Heart right ventricle (tissue), 16 donors: ENCODE measurements around the gene SSNA1. TPM values are rescaled to one million over a fixed set of nuclear protein-coding genes. Genes with fewer than 3 reads are reported as not detected.

Experiments used
- ATAC-seq, 8 donors: fragments of 200-7000 bp; cut with Tn5 transposase; one replicate each; pipeline ENCODE4 v1.9.1; 2020; ENCODE audit warnings: mild to moderate bottlenecking in 8 of 8, moderate library complexity in 8 of 8, moderate number of reproducible peaks in 1 of 8
- DNase-seq, 2 donors: peaks; one replicate each; pipeline ENCODE4 v3.0.0-alpha.2; 2020
- H3K27ac ChIP-seq, 10 donors: fragments of 200-600 bp; sonication (generic) in 2 of 10; one replicate each; pipeline versions ENCODE4 v1.5.0 to v1.8.0; 2020 to 2022; ENCODE audit warnings: mild to moderate bottlenecking in 3 of 10
- H3K27me3 ChIP-seq, 7 donors: fragments of 200-600 bp; one replicate each; pipeline ENCODE4 v1.8.0; 2021 to 2022; ENCODE audit warnings: mild to moderate bottlenecking in 2 of 7
- H3K36me3 ChIP-seq, 9 donors: fragments of 200-600 bp; sonication (generic) in 1 of 9; one replicate each; pipeline versions ENCODE4 v1.5.0 to v1.8.0; 2020 to 2022; ENCODE audit warnings: mild to moderate bottlenecking in 2 of 9
- H3K4me1 ChIP-seq, 9 donors: fragments of 200-600 bp; sonication (generic) in 1 of 9; one replicate each; pipeline versions ENCODE4 v1.5.0 to v1.8.0; 2020 to 2022; ENCODE audit warnings: mild to moderate bottlenecking in 4 of 9
- H3K4me3 ChIP-seq, 10 donors: fragments of 200-600 bp; sonication (generic) in 2 of 10; one replicate each; pipeline versions ENCODE4 v1.5.0 to v1.8.0; 2020 to 2022; ENCODE audit warnings: mild to moderate bottlenecking in 7 of 10, moderate library complexity in 2 of 10
- H3K9me3 ChIP-seq, 11 donors: fragments of 200-600 bp in 10 of 11; sonication (generic) in 2 of 11; one replicate each; pipeline versions ENCODE4 v1.5.0 to v1.8.0; 2013 to 2022; ENCODE audit warnings: mild to moderate bottlenecking in 2 of 11, control low read depth in 1 of 11, moderate library complexity in 1 of 11
- CTCF ChIP-seq, 9 donors: fragments of 200-600 bp; sonication (generic) in 2 of 9; IDR thresholded peaks; one replicate each; pipeline versions ENCODE4 v1.5.0 to v1.8.0; 2021 to 2022; ENCODE audit warnings: antibody characterized with exemption in 9 of 9, mild to moderate bottlenecking in 5 of 9, moderate library complexity in 1 of 9
- WGBS, 2 donors: extraction: QIAGEN DNeasy Blood & Tissue Kit; methylation state at CpG; one replicate each; pipeline ENCODE4 v1.1.7; 2013; ENCODE audit warnings: inconsistent platforms in 1 of 2; 5-methylcytosine and 5-hydroxymethylcytosine counted together
- intact Hi-C, 10 donors: fragments of 100-400 bp; cut with DNase I; formaldehyde crosslinking; loops; one replicate each; pipeline versions ENCODE4 v1.11.1 to v1.14.2; 2022
- polyA plus RNA-seq, 2 donors: library from polyadenylated mRNA; stranded (reverse); fragments of 200-250 nt; gene quantifications; one replicate each; pipeline ENCODE4 v1.2.3, GENCODE V29; 2013
- total RNA-seq, 10 donors: library from RNA; stranded (reverse); fragmentation: NEBNext Ultra II Directional in 3 of 10; extraction: Animal tissue kit (Norgen Biotek cat#: 25700) in 3 of 10; gene quantifications; one replicate each; pipeline versions ENCODE4 v1.2.1 to v1.2.4, GENCODE V29; 2021 to 2023
- donor health status: Arrhythmogenic right ventricular cardiomyopathy.
- donor health status: ischemic (EF 13 %, LVEDD 7.1; RV severe dilation, severe dysfunction).
- donor health status: healthy with polysubstance abuse.
- donor health status: DM: no; HTN: yes; CAD: no.
- donor health status: DM: no; HTN: no; CAD: no.
- donor health status: ischemic (EF 25% LVEDD 6.9; RV normal size, moderate dysfunction).
- donor health status: ischemic (EF 25% LVEDD 5.7; RV mildly dilated, moderate dysfunction).
- donor health status: healthy.
- donor health status: DM: yes; HTN: yes; CAD: no.
- donor health status: Ischemic cardiomyopathy.
- donor health status: ischemic (EF 35%, LVEDD 5.7; RV mildly dilated, moderate dysfunction).
- donor health status: nonischemic (EF 11% LVEDD 7.7; RV severe dilation, severe dysfunction).
- donor health status: DM: yes; HTN: yes; CAD: no.
- donor health status: PGD.
- donor health status: ischemic (EF 29% LVEDD 5.4; RV normal size, mild dysfunction).
- donor health status: nonischemic (EF 23%, LVEDD 6.1; RV moderate dilation, normal function).

SSNA1 gene
- total and polyA plus RNA-seq, 12 donors: 47.3 to 168 (median 57.6) TPM

- Histone ChIP-seq H3K27ac (no peak overlapping the region), H3K36me3 (peaks cover 4 to 66% (median 36%) of the 10 kb centered on the region in 9 donors), H3K4me3 (no peak overlapping the region), H3K4me1 (peaks cover 0 to 10% (median 0%) of the 10 kb centered on the region in 9 donors), H3K9me3 (no peaks in the 10 kb centered on the region), H3K27me3 (peaks cover 0 to 17% (median 0%) of the 10 kb centered on the region in 7 donors)
- 83 to 86% methylated on average over 21 to 23 of the region's 23 CpGs for WGBS, 2 donors
- no peak for DNase-seq
- no peak for ATAC-seq
- intact Hi-C loops: loop anchor here in 1 of 10 donors (5.0 kb wide), 1 partner anchor 36 kb away; no protein-coding TSS in a partner anchor
- TF ChIP-seq CTCF (IDR thresholded peaks at IDR 0.05): no peak
Observed at GRCh38 chr9:137178201-137178938, 10.1 kb upstream of the SSNA1 start.

- Histone ChIP-seq H3K27me3 (peaks cover 0 to 13% (median 0%) of the 10 kb centered on the region in 7 donors), H3K4me1 (peaks cover 0 to 5% (median 0%) of the 10 kb centered on the region in 9 donors), H3K36me3 (peaks cover 4 to 73% (median 43%) of the 10 kb centered on the region in 9 donors), H3K27ac (no peak overlapping the region), H3K4me3 (no peak overlapping the region), H3K9me3 (no peaks in the 10 kb centered on the region)
- ATAC-seq (no peak), DNase-seq (no peak)
- intact Hi-C loops: loop anchor here in 1 of 10 donors (5.0 kb wide), 1 partner anchor 37 kb away; no protein-coding TSS in a partner anchor
- 91 to 93% methylated on average over 19 of the region's 19 CpGs for WGBS, 2 donors
- no peak for TF ChIP-seq CTCF (IDR thresholded peaks at IDR 0.05)
Observed at GRCh38 chr9:137178939-137179630, 9.4 kb upstream of the SSNA1 start.

GRCh38 chr9:137179761-137180160, 8.7 kb upstream of the SSNA1 start:
- peaks cover 4 to 75% (median 43%) of the 10 kb centered on the region in 9 donors for H3K36me3 ChIP-seq
- DNase-seq (no peak), ATAC-seq (no peak)
- intact Hi-C loops: loop anchor here in 3 of 10 donors (5.0 to 10.0 kb wide), 2 partner anchors 37 to 45 kb away; partner anchors contain the start of gene GRIN1 (in 2 of the 3)
- H3K27me3 ChIP-seq: peaks cover 0 to 10% (median 0%) of the 10 kb centered on the region in 7 donors
- peaks cover 0 to 4% (median 0%) of the 10 kb centered on the region in 9 donors for H3K4me1 ChIP-seq
- no peak overlapping the region for H3K4me3 ChIP-seq
- 91 to 99% methylated on average over 17 of the region's 17 CpGs for WGBS, 2 donors
- H3K9me3 ChIP-seq: no peaks in the 10 kb centered on the region
- no peak for TF ChIP-seq CTCF (IDR thresholded peaks at IDR 0.05)
- H3K27ac ChIP-seq: no peak overlapping the region

GRCh38 chr9:137180491-137180890, 8.0 kb upstream of the SSNA1 start:
- WGBS, 2 donors: 94 to 95% methylated on average over 20 of the region's 20 CpGs
- no peak for DNase-seq
- ATAC-seq: no peak

More at GRCh38 chr9:137180491-137180890, 8.0 kb upstream of the SSNA1 start:
- H3K9me3 ChIP-seq: no peaks in the 10 kb centered on the region
- H3K27ac ChIP-seq: no peak overlapping the region
- H3K4me1 ChIP-seq: peaks cover 0 to 6% (median 0%) of the 10 kb centered on the region in 9 donors
- H3K4me3 ChIP-seq: no peak overlapping the region
- H3K36me3 ChIP-seq: peaks cover 4 to 82% (median 45%) of the 10 kb centered on the region in 9 donors
- intact Hi-C loops: loop anchor here in 2 of 10 donors (10.0 kb wide), 1 partner anchor 46 kb away; the partner anchor contains the start of gene GRIN1 (in 2 of the 2)
- peaks cover 0 to 2% (median 0%) of the 10 kb centered on the region in 7 donors for H3K27me3 ChIP-seq
- no peak for TF ChIP-seq CTCF (IDR thresholded peaks at IDR 0.05)
